Glutamatergic neuron (in vitro differentiated cells): ENCODE data around the gene ZNF652. TPM values are rescaled to one million over a fixed set of nuclear protein-coding genes. Genes with fewer than 3 reads are reported as not detected.
A peak's percentile ranks its signal among the peaks of the same experiment; 100 is the strongest.
"Not testable (repeated sequence)": the region's sequence is repeated elsewhere in the genome, so short reads cannot be mapped to it uniquely, and the experiment has no call there.

Source experiments
- DNase-seq: peaks from one replicate; pipeline ENCODE4 v3.0.0; 2022
- H3K27ac Mint-ChIP-seq: one replicate; pipeline ENCODE4 v1.8.0; 2020; ENCODE audit warnings: mild to moderate bottlenecking, mixed read lengths, inconsistent platforms; ENCODE audit not compliant: unreplicated experiment
- H3K27me3 Mint-ChIP-seq: one replicate; pipeline ENCODE4 v1.8.0; 2020; ENCODE audit warnings: mild to moderate bottlenecking, moderate library complexity, mixed read lengths, inconsistent platforms; ENCODE audit not compliant: unreplicated experiment
- H3K36me3 Mint-ChIP-seq: one replicate; pipeline ENCODE4 v1.8.0; 2020; ENCODE audit warnings: mild to moderate bottlenecking, mixed read lengths, inconsistent platforms; ENCODE audit not compliant: unreplicated experiment
- H3K4me1 Mint-ChIP-seq: one replicate; pipeline ENCODE4 v1.8.0; 2020; ENCODE audit warnings: mild to moderate bottlenecking, low read depth, mixed read lengths, inconsistent platforms; ENCODE audit not compliant: unreplicated experiment
- H3K4me3 Mint-ChIP-seq: one replicate; pipeline ENCODE4 v1.8.0; 2020; ENCODE audit warnings: mild to moderate bottlenecking, mixed read lengths, inconsistent platforms; ENCODE audit not compliant: unreplicated experiment
- H3K9me3 Mint-ChIP-seq: one replicate; pipeline ENCODE4 v1.8.0; 2020; ENCODE audit warnings: mild to moderate bottlenecking, moderate library complexity, mixed read lengths, inconsistent platforms; ENCODE audit not compliant: unreplicated experiment
- total RNA-seq: library from RNA; stranded (reverse); fragmentation: NEBNext Ultra II Directional; extraction: Animal tissue kit (Norgen Biotek cat#: 25700); gene quantifications from one replicate; pipeline ENCODE4 v1.2.1, GENCODE V29; 2021; ENCODE audit not compliant: unreplicated experiment
- TF ChIP-seq, protein P1 (sequence below): fragments of 200-600 bp; sonication (generic); IDR thresholded peaks from one replicate; pipeline ENCODE4 v1.5.0; 2021; ENCODE audit not compliant: partially characterized antibody, unreplicated experiment

ZNF652 gene
- total RNA-seq, 1 donor from 2014 or later, result 37.4 TPM

DNA sequence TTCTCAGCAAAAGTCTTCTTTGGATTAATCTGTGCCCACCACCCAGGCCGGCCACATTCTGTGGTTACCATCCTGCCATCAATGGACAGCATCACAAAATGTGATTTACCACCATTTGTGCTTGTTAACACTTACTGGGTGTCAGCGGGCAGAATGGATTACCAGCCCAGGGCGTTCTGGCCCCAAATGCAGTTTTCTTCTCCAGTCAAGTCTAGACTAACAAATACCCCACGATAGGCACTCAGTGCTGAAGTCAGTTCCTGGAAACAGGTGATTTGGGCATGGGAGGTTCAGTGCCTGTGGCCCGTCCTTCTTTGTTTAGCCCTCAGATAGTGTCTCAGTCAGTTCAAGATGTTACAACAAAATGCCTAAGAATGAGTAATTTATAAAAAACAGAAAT lies 92.7 kb downstream of the ZNF652 start:
- H3K4me3 Mint-ChIP-seq, result no peak overlapping the region
- no peak overlapping the region for H3K27ac Mint-ChIP-seq
- DNase-seq, result no peak
- H3K36me3 Mint-ChIP-seq, result no peaks in the 10 kb centered on the region
- no peaks in the 10 kb centered on the region for H3K9me3 Mint-ChIP-seq
- no peaks in the 10 kb centered on the region for H3K4me1 Mint-ChIP-seq
- TF ChIP-seq, protein P1, sequence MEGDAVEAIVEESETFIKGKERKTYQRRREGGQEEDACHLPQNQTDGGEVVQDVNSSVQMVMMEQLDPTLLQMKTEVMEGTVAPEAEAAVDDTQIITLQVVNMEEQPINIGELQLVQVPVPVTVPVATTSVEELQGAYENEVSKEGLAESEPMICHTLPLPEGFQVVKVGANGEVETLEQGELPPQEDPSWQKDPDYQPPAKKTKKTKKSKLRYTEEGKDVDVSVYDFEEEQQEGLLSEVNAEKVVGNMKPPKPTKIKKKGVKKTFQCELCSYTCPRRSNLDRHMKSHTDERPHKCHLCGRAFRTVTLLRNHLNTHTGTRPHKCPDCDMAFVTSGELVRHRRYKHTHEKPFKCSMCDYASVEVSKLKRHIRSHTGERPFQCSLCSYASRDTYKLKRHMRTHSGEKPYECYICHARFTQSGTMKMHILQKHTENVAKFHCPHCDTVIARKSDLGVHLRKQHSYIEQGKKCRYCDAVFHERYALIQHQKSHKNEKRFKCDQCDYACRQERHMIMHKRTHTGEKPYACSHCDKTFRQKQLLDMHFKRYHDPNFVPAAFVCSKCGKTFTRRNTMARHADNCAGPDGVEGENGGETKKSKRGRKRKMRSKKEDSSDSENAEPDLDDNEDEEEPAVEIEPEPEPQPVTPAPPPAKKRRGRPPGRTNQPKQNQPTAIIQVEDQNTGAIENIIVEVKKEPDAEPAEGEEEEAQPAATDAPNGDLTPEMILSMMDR, result no peak
- no peaks in the 10 kb centered on the region for H3K27me3 Mint-ChIP-seq

DNA sequence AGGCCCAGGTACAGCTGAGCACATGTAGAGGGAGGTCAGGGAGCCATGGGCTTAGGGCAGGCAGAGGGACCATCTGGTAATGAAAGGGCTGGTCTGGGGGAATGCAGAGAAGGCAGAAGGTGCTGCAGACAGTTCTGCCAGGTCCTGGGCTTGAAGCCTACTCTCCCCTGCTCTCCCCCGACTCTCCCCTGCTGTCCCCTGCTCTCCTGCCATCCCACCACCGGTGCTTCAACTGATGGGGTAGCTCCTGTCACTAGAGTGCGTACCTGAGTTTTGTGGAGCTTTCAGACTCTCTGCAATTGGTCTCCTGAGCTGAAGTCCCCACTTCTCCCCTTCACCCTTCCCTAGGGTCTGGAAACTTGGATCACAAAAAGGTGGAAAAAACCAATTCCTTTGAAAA lies 94.1 kb downstream of the ZNF652 start:
- no peak for DNase-seq
- H3K36me3 Mint-ChIP-seq, result no peaks in the 10 kb centered on the region
- H3K4me1 Mint-ChIP-seq, result no peaks in the 10 kb centered on the region
- TF ChIP-seq, protein P1, result no peak
- no peak overlapping the region for H3K27ac Mint-ChIP-seq
- H3K4me3 Mint-ChIP-seq, result no peak overlapping the region
- H3K27me3 Mint-ChIP-seq, result no peaks in the 10 kb centered on the region
- H3K9me3 Mint-ChIP-seq, result no peaks in the 10 kb centered on the region

DNA sequence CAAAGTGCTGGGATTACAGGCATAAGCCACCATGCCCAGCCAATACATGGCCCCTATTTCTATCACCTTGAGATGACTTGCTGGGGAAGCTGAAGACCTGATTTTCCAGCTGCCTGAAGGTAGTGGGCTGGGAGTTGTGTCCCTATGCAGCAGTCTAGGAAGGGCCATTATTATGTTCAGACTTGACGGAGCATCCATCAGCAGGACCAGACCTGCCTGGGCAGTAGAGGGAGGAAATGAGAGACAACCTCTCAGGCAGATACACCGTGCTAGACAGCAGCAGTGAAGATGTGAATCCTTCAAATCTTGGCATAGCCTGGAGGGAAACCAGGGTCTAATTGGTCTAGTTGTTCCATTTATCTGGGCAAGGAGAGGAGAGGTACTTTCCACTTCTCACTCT lies 95.8 kb downstream of the ZNF652 start:
- TF ChIP-seq, protein P1, result no peak
- no peak overlapping the region for H3K27ac Mint-ChIP-seq
- no peaks in the 10 kb centered on the region for H3K4me1 Mint-ChIP-seq
- no peak overlapping the region for H3K4me3 Mint-ChIP-seq
- H3K36me3 Mint-ChIP-seq, result no peaks in the 10 kb centered on the region
- H3K9me3 Mint-ChIP-seq, result peaks cover 1% of the 10 kb centered on the region
- DNase-seq, result no peak
- H3K27me3 Mint-ChIP-seq, result peaks cover 2% of the 10 kb centered on the region

DNA sequence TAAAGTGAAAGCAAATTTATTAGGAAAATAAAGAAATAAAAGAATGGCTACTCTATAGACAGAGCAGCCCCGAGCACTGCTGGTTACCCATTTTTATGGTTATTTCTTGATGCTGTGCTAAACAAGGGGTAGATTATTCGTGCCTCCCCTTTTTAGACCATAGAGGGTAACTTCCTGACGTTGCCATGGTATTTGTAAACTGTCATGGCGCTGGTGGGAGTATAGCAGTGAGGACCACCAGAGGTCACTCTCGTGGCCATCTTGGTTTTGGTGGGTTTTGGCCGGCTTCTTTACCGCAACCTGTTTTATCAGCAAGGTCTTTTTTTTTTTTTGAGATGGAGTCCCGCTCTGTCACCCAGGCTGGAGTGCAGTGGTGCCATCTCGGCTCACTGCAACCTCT lies 100.5 kb downstream of the ZNF652 start:
- not testable (repeated sequence) for H3K27ac Mint-ChIP-seq, H3K36me3 Mint-ChIP-seq, H3K9me3 Mint-ChIP-seq, H3K4me3 Mint-ChIP-seq, H3K4me1 Mint-ChIP-seq, DNase-seq
- peaks cover 10% of the 10 kb centered on the region for H3K27me3 Mint-ChIP-seq

DNA sequence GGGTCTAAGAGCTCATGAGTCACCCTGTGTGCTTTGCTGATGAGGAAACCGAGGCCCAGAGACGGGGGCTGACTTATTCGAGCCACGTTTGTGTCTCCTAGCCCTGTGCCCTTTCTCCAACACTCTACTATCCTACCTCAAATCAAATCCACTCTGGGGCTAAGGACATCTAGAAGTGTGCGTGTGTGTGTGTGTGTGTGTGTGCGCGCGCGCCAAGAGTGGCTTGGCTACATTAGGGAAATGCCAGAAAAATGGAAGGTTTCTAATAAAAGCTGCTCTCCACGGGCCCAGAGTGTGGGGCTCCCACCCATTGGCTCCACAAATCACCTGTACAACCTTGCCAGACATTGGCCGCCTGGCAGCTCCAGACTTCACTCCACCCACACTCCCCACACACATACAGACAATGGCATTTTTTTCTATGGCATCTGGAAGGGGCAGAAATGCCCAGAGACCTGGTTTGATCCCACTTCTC lies 101.2 kb downstream of the ZNF652 start:
- TF ChIP-seq, protein P1, result no peak
- H3K9me3 Mint-ChIP-seq, result peaks cover 3% of the 10 kb centered on the region
- H3K4me3 Mint-ChIP-seq, result peak overlapping the region; percentile 76
- no peaks in the 10 kb centered on the region for H3K36me3 Mint-ChIP-seq
- no peak for DNase-seq
- no peak overlapping the region for H3K27ac Mint-ChIP-seq
- peaks cover 10% of the 10 kb centered on the region for H3K27me3 Mint-ChIP-seq
- H3K4me1 Mint-ChIP-seq, result no peaks in the 10 kb centered on the region
